GM08714 (cell line): ENCODE measurements around the gene STT3A.

Source experiments
- H3K4me3 ChIP-seq: fragments of 200-500 bp; sonication (Bioruptor generic); 2 replicates; pipeline ENCODE4 v1.5.1; 2014; ENCODE audit warnings: mild to moderate bottlenecking, low read length, inconsistent platforms
- ZNF274 ChIP-seq: IDR thresholded peaks from 2 replicates; pipeline ENCODE4 v1.6.1; 2012; ENCODE audit warnings: mild to moderate bottlenecking, low read depth, low read length

The STT3A gene

DNA sequence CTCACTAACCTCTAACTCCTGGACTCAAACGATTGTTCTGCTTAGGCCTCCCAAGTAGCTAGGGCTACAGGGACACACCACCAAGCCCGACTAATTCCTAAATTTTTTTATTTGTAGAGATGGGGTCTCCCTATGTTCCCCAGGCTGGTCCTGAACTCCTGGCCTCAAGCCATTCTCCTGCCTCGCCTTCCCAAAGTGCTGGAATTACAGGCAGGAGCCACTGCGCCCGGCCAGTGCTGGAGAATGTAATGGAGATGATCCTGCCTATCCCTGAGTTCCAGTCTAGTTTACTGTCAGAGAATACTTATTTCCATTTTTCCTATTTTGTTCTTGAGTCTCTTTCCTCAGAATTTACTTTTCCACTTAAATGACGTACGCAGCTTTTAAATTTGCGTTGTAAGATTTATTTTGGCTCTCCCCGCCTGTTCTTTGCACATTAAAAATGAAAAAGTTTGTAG is 32.1 kb downstream of the STT3A start, which contains the start of gene CHEK1:
Gene CHEK1 (plus strand): TSS at position 408 of the 458 bp plus-strand sequence. CDS start 1,606 bp downstream, outside the sequence.
- TF ChIP-seq ZNF274 = no peak
- H3K4me3 ChIP-seq = peak within 1 kb of the TSS; percentile 79

DNA sequence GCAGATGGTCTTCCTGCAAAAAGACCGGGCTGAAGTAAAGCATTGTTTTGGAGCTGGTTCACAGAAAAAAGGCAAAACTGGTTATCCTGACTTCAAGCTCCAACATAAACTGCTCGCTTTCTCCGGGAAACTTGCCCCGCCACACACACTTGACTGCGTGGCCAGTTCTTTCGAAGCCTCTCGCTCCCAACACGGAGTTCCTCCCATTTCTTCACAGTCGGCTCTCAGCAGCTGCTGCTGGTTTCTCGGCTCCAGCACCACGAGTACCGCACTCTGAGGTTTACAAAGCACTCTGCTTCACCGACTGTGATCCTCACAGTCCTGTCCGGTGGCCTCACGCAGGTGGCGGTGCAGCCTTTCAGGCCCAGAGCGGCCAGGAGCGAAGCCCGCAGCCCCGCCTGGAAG is 32.6 kb downstream of the STT3A start:
- TF ChIP-seq ZNF274 = no peak
- peak overlapping the region; percentile 79; the same call in 1 of the 2 replicates for H3K4me3 ChIP-seq

- peak overlapping the region; percentile 79 for H3K4me3 ChIP-seq
- no peak for TF ChIP-seq ZNF274
These were observed 33.1 kb downstream of the STT3A start for GRCh38 chr11:125625630-125626287.

- peak overlapping the region; percentile 79 for H3K4me3 ChIP-seq
- TF ChIP-seq ZNF274 = no peak
These were observed 33.8 kb downstream of the STT3A start for GRCh38 chr11:125626288-125626950.

- TF ChIP-seq ZNF274 = no peak
- H3K4me3 ChIP-seq = peak overlapping the region; percentile 79
These were observed 34.7 kb downstream of the STT3A start for GRCh38 chr11:125627236-125627910.

- H3K4me3 ChIP-seq = no peak overlapping the region
- TF ChIP-seq ZNF274 = no peak
These were observed 45.2 kb downstream of the STT3A start for GRCh38 chr11:125637840-125638239.

- no peak overlapping the region for H3K4me3 ChIP-seq
- TF ChIP-seq ZNF274 = no peak
These were observed 45.7 kb downstream of the STT3A start for GRCh38 chr11:125638315-125638714.

- no peak overlapping the region for H3K4me3 ChIP-seq
- TF ChIP-seq ZNF274 = no peak
These were observed 53.2 kb downstream of the STT3A start for GRCh38 chr11:125645871-125646270.

GRCh38 chr11:125649465-125650166 is 57.0 kb downstream of the STT3A start:
- no peak for TF ChIP-seq ZNF274
- no peak overlapping the region for H3K4me3 ChIP-seq

DNA sequence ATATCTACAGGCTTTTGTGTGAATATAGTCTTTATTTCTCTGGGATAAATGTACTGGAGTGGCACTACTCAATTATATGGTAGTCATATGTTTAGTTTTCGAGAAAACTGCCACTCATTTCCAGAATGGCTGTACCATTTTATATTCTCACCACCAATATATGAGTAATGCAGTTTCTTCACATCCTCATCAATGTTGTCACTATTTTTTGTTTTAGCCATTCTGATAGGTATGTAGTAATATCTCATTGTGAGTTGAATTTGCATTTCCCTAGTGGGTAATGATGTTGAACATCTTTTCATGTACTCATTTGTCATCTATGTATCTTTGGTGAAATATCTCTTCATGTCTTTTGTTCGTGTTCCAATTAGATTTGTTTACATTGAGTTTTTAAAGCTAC is 70.0 kb downstream of the STT3A start:
- no peak overlapping the region for H3K4me3 ChIP-seq
- no peak for TF ChIP-seq ZNF274

GRCh38 chr11:125663910-125664309 is 71.3 kb downstream of the STT3A start:
- no peak for TF ChIP-seq ZNF274
- no peak overlapping the region for H3K4me3 ChIP-seq

- no peak for TF ChIP-seq ZNF274
- no peak overlapping the region for H3K4me3 ChIP-seq
These were observed 74.5 kb downstream of the STT3A start for GRCh38 chr11:125667151-125667550.

DNA sequence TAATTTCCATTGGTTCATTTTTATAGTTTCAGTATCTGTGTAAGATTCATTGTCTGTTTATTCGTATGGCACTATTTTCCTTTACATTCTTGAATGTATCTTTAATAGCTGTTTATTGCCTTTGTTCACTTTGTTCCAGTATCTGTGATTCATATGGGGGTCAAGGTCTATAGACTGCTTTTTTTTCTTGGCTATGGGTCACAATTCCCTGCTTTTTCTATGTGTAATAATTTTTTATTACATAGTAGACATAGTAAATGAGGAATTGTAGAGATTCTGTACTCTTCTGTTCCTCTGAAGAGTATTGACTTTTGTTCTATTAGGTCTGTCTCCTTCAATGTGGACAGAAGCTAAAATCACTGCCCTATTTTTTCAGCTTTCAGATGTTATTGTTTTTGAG is 77.5 kb downstream of the STT3A start:
- no peak for TF ChIP-seq ZNF274

GRCh38 chr11:125671561-125671960 is 78.9 kb downstream of the STT3A start:
- TF ChIP-seq ZNF274 = no peak
- H3K4me3 ChIP-seq = no peak overlapping the region

More for the DNA sequence above, 77.5 kb downstream of the STT3A start:
- no peak overlapping the region for H3K4me3 ChIP-seq
